ENCODE results near the gene GDPD4.

DNA sequence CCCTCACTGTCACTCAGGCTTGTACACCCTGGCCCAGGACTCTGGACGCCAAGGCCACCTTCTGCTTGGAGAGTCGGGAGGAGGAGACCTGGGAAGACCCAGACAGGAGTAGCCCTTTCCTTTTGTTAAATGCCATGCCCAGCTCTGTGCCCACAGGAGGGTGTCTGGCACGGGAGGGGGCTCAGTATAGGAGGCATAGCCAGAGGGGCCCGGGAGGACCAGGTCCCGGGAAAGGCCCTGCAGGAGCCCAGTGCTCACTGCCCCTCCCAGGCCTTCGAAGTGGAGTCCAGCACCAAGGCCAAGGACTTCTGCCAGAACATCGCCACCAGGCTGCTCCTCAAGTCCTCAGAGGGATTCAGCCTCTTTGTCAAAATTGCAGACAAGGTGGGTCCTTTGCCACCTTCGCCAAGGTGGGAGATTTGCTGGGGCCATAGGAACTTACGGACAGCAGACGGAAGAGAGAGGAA, 94.4 kb downstream of the GDPD4 start:
- TF ChIP-seq POLR2AphosphoS5 (IDR thresholded peaks at IDR 0.05; ENCODE audit: low read depth, low read length) (no peak), TCF7L2 (IDR thresholded peaks at IDR 0.05; ENCODE audit: low read depth, low read length) (no peak)
